WERI-Rb-1 (cell line): ENCODE measurements around the gene AOC1.

Experiments used
- DNase-seq: peaks from one replicate; pipeline ENCODE4 v3.0.0-alpha.2; 2020
- H3K27ac ChIP-seq: fragments of 250-450 bp; sonication (Bioruptor Pico); 2 replicates; pipeline ENCODE4 v1.5.1; 2020; ENCODE audit warnings: mild to moderate bottlenecking, moderate library complexity
- H3K27me3 ChIP-seq: fragments of 250-450 bp; sonication (Bioruptor Pico); 2 replicates; pipeline ENCODE4 v1.5.1; 2021; ENCODE audit warnings: mild to moderate bottlenecking, low read depth, moderate library complexity; ENCODE audit not compliant: insufficient read depth, severe bottlenecking
- H3K36me3 ChIP-seq: fragments of 250-450 bp; sonication (Bioruptor Pico); 2 replicates; pipeline ENCODE4 v1.5.1; 2020; ENCODE audit warnings: mild to moderate bottlenecking, moderate library complexity
- H3K4me3 ChIP-seq: 2 replicates; pipeline ENCODE4 v1.5.1; 2011; ENCODE audit warnings: low read depth, mild to moderate bottlenecking, control low read depth, low read length
- H3K9me3 ChIP-seq: fragments of 250-450 bp; sonication (Bioruptor Pico); 2 replicates; pipeline ENCODE4 v1.5.1; 2021; ENCODE audit warnings: mild to moderate bottlenecking, moderate library complexity; ENCODE audit not compliant: severe bottlenecking
- TF ChIP-seq, protein P1 (sequence below): IDR thresholded peaks from 2 replicates; pipeline ENCODE4 v1.5.1; 2011; ENCODE audit warnings: low read depth, mild to moderate bottlenecking, control low read depth, inconsistent platforms, low read length

The AOC1 gene

DNA sequence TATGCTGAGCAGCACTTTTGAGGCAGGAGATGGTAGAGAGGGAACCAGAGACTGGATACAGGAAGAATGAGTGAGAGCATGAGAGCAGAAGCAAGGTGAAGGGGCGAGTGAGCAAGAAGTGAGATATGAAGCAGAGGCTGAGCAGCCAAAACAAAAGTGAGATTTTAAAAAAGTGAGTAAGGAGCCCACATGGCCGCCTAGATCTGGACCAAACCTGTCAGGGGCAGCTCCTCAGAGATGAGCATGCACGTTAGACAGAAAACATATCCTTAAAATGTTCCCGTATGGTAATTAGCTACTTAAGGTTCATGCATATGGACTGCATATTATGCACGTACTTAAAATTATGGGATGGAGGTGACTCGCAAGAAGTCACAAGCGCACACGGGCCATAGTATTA lies 29.3 kb upstream of the AOC1 start:
- H3K9me3 ChIP-seq = peaks cover 5% of the 10 kb centered on the region
- H3K27me3 ChIP-seq = no peaks in the 10 kb centered on the region
- no peak overlapping the region for H3K4me3 ChIP-seq
- H3K36me3 ChIP-seq = no peaks in the 10 kb centered on the region
- H3K27ac ChIP-seq = no peak overlapping the region
- no peak for DNase-seq
- TF ChIP-seq, protein P1, sequence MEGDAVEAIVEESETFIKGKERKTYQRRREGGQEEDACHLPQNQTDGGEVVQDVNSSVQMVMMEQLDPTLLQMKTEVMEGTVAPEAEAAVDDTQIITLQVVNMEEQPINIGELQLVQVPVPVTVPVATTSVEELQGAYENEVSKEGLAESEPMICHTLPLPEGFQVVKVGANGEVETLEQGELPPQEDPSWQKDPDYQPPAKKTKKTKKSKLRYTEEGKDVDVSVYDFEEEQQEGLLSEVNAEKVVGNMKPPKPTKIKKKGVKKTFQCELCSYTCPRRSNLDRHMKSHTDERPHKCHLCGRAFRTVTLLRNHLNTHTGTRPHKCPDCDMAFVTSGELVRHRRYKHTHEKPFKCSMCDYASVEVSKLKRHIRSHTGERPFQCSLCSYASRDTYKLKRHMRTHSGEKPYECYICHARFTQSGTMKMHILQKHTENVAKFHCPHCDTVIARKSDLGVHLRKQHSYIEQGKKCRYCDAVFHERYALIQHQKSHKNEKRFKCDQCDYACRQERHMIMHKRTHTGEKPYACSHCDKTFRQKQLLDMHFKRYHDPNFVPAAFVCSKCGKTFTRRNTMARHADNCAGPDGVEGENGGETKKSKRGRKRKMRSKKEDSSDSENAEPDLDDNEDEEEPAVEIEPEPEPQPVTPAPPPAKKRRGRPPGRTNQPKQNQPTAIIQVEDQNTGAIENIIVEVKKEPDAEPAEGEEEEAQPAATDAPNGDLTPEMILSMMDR = no peak

DNA sequence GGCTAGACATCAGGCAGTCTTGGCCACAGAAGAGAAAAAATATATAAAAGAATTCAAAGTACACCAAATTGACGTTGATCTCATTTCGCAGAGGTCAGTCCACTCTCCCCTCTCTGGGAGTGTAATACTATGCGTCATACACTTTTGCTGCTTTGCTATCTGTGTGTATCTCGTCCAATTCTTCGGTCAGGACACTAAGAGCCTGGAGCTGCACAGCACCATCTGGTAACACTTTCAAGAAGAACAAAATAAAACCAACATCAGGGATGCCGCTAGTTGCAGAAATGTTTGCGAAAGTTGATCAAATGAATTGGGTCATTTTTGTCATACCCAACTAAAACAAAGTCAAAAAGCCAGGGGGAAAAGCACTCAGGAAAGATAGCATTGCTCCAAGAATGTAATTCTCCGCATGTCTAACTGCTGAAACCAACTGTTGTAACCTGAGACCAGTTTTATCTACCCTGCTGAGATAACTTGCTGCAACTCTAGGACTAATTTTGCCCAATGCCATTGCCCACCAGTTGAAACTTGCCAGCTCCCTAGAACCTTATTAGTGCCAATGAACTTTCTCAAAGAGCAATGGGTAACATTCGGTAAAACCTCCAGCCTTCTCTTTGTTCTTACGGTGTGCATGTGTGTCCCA lies 28.7 kb upstream of the AOC1 start:
- Histone ChIP-seq H3K36me3 (no peaks in the 10 kb centered on the region), H3K9me3 (peaks cover 5% of the 10 kb centered on the region), H3K27ac (no peak overlapping the region), H3K27me3 (no peaks in the 10 kb centered on the region), H3K4me3 (no peak overlapping the region)
- TF ChIP-seq, protein P1 = no peak
- no peak for DNase-seq

DNA sequence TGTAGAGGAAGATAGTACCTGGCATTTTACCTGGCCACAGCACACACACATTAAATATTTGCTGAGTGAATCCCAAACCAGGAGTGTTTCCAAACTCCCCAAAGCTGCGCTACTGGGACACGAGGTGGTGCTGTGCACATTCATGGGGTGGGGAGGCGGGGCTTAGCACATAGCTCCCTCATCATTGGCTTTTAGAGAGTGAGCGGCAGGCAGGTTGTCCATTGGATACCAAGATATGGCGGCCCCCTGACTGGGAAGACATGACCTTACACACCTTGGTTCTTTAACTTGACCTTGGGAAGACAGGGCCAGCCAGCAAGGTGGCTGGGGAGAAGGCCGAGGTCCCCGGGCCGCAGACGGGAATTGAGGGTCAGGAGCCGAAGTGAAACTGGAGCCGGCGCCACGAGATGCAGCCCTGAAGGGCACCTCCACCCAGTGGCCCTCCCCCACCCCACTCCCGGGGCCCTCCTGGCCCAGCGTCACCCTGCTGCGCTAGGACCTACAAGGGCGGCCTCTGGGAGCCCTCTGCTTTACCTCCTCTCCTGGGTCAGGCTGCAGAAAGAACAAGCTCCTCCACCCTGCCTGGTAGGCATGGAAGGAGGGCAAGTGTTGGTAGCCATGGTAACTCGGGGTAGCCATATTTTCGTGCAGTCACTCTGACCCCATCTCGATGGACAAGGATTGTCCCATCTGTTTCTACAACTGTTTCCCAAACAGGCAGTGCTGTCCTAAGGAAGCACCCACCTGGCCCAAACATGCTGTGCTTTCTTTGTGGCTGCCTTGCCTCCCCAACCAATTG lies 27.7 kb upstream of the AOC1 start:
- peaks cover 5% of the 10 kb centered on the region for H3K9me3 ChIP-seq
- H3K27me3 ChIP-seq = no peaks in the 10 kb centered on the region
- H3K36me3 ChIP-seq = no peaks in the 10 kb centered on the region
- no peak for DNase-seq
- no peak overlapping the region for H3K4me3 ChIP-seq
- no peak overlapping the region for H3K27ac ChIP-seq
- TF ChIP-seq, protein P1 = no peak

DNA sequence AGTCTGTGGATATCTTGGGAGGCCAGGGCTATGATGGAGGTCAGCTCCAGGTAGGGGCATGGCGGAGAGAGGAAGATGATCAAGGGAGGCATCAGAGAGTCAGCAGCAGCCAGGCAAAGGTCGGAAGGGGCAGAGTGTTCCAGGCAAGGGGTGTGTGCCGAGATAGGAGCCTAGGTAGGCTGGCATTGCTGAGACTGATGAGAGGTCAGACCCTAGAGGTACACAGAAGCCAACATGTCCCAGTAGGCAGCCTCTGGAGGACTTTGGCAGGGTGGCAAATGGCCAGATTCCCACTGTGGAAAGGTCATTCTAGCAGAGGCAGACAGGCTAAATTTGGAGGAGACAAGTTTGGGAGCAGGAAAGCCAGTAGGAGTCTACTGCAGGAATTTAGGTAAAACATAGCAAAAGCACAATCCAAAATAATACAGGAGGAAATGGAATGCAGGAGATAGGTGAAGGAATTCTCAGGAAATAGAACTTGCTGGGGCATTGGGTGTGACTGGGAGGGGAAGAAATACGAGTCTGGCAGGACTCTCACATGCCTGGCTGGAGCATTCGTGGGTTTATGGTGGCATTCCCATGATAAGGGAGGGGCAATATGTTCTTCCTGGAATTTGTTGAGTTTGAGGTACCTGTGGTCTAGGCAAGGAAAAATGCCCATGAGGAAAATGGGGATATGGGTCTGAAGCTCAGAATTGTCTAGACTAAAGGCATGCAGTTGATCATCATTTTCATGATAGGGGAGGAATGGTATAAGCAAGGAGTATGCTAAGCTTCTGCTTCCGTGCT lies 26.1 kb upstream of the AOC1 start:
- no peak overlapping the region for H3K4me3 ChIP-seq
- no peak for DNase-seq
- H3K27ac ChIP-seq = no peak overlapping the region
- peaks cover 5% of the 10 kb centered on the region for H3K9me3 ChIP-seq
- no peaks in the 10 kb centered on the region for H3K36me3 ChIP-seq
- no peaks in the 10 kb centered on the region for H3K27me3 ChIP-seq
- TF ChIP-seq, protein P1 = no peak

DNA sequence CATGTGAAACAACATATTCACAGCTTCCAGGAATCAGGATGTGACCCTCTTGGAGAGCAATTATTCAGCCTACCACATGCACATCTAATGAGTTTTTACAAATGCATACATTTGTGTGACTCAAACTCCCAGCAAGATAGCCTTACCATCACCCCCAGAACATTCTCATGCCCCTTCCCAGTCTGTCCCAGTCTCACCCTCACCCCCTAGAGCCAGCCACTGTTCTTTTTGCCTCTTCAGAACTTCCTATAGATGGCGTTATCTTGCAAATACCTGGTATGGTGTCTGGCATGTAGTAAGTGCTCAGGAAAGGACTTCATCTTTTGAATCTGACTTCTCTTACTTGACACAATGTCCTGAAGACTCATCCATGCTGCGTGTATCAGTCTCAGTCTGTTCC lies 23.9 kb upstream of the AOC1 start:
- peak; percentile 29 for DNase-seq
- H3K36me3 ChIP-seq = no peaks in the 10 kb centered on the region
- TF ChIP-seq, protein P1 = peak; percentile 28; the same call in 1 of the 2 replicates
- H3K9me3 ChIP-seq = no peaks in the 10 kb centered on the region
- peak overlapping the region; percentile 46 for H3K27ac ChIP-seq
- H3K4me3 ChIP-seq = no peak overlapping the region
- no peaks in the 10 kb centered on the region for H3K27me3 ChIP-seq
